GM23338 (cell line): Measurements from ENCODE around the gene IGF1R. TPM values are rescaled to one million over a fixed set of nuclear protein-coding genes. Genes with fewer than 3 reads are reported as not detected.
A peak's percentile ranks its signal among the peaks of the same experiment; 100 is the strongest.

Experiments
- ATAC-seq: fragments of 200-7000 bp; cut with Tn5 transposase; 3 replicates; pipeline ENCODE4 v1.9.1; 2020
- DNase-seq: peaks from one replicate; pipeline ENCODE4 v3.0.0-alpha.2; 2015; ENCODE audit warnings: low spot score
- H2AFZ ChIP-seq: fragments of 200-600 bp; sonication (generic); 2 replicates; pipeline ENCODE4 v1.8.0; 2016; ENCODE audit warnings: antibody characterized with exemption, mild to moderate bottlenecking, moderate library complexity
- H3F3A ChIP-seq: fragments of 200-600 bp; sonication (generic); replicated peaks from 2 replicates; pipeline ENCODE4 v1.8.0; 2017; ENCODE audit warnings: antibody characterized with exemption, mixed run types, low read depth
- H3K27ac ChIP-seq: fragments of 200-600 bp; sonication (generic); 2 replicates; pipeline ENCODE4 v1.6.1; 2016; ENCODE audit warnings: low read depth
- H3K27me3 ChIP-seq: fragments of 200-600 bp; sonication (generic); 2 replicates; pipeline ENCODE4 v1.8.0; 2016; ENCODE audit warnings: mild to moderate bottlenecking, mixed run types, moderate library complexity; ENCODE audit not compliant: insufficient read depth
- H3K36me3 ChIP-seq: fragments of 200-600 bp; sonication (generic); 2 replicates; pipeline ENCODE4 v1.8.0; 2016; ENCODE audit warnings: mild to moderate bottlenecking; ENCODE audit not compliant: insufficient read depth
- H3K4me1 ChIP-seq: fragments of 200-600 bp; sonication (generic); 2 replicates; pipeline ENCODE4 v1.8.0; 2016; ENCODE audit warnings: mild to moderate bottlenecking, moderate library complexity; ENCODE audit not compliant: insufficient read depth
- H3K4me2 ChIP-seq: fragments of 200-600 bp; sonication (generic); 2 replicates; pipeline ENCODE4 v1.7.1; 2017; ENCODE audit warnings: mixed run types
- H3K4me3 ChIP-seq: fragments of 200-600 bp; sonication (generic); 2 replicates; pipeline ENCODE4 v1.6.1; 2016; ENCODE audit warnings: mixed run types
- H3K79me2 ChIP-seq: fragments of 200-600 bp; sonication (generic); replicated peaks from 2 replicates; pipeline ENCODE4 v1.8.0; 2017; ENCODE audit warnings: mild to moderate bottlenecking; ENCODE audit not compliant: insufficient read depth
- H3K9me2 ChIP-seq: fragments of 200-600 bp; sonication (generic); 2 replicates; pipeline ENCODE4 v1.8.0; 2017; ENCODE audit not compliant: insufficient read depth
- H4K20me1 ChIP-seq: fragments of 200-600 bp; sonication (generic); replicated peaks from 2 replicates; pipeline ENCODE4 v1.8.0; 2017; ENCODE audit warnings: mild to moderate bottlenecking; ENCODE audit not compliant: insufficient read depth
- H3K27ac Mint-ChIP-seq: 2 replicates; pipeline ENCODE4 v1.8.0; 2020; ENCODE audit warnings: inconsistent platforms, mild to moderate bottlenecking, moderate library complexity, mixed read lengths
- H3K27me3 Mint-ChIP-seq: 3 replicates; pipeline ENCODE4 v1.8.0; 2022; ENCODE audit warnings: low read depth, mild to moderate bottlenecking, moderate library complexity, mixed read lengths, inconsistent platforms; ENCODE audit not compliant: insufficient read depth, poor library complexity
- H3K36me3 Mint-ChIP-seq: 3 replicates; pipeline ENCODE4 v1.8.0; 2021; ENCODE audit warnings: low read depth, mild to moderate bottlenecking, inconsistent platforms, moderate library complexity, mixed read lengths
- H3K4me1 Mint-ChIP-seq: 3 replicates; pipeline ENCODE4 v1.8.0; 2020; ENCODE audit warnings: mild to moderate bottlenecking, inconsistent platforms, mixed read lengths
- H3K4me3 Mint-ChIP-seq: 3 replicates; pipeline ENCODE4 v1.8.0; 2021; ENCODE audit warnings: moderate library complexity, mild to moderate bottlenecking, inconsistent platforms, mixed read lengths
- H3K9me3 Mint-ChIP-seq: 3 replicates; pipeline ENCODE4 v1.8.0; 2020; ENCODE audit warnings: moderate library complexity, mild to moderate bottlenecking, inconsistent platforms, mixed read lengths
- EZH2 ChIP-seq: fragments of 200-600 bp; sonication (generic); IDR thresholded peaks from one replicate; pipeline ENCODE4 v1.8.0; 2017; ENCODE audit warnings: antibody characterized with exemption, mild to moderate bottlenecking, low read depth; ENCODE audit not compliant: unreplicated experiment
- EZH2phosphoT487 ChIP-seq: fragments of 200-600 bp; sonication (generic); IDR thresholded peaks from one replicate; pipeline ENCODE4 v1.8.1; 2018; ENCODE audit warnings: antibody characterized with exemption; ENCODE audit not compliant: unreplicated experiment
- NANOG ChIP-seq: IDR thresholded peaks from 2 replicates; pipeline ENCODE4 v1.6.1; 2016; ENCODE audit warnings: antibody characterized with exemption, borderline replicate concordance
- polyA plus RNA-seq: library from polyadenylated mRNA; unstranded; fragments of >200 nt; fragmentation: Nextera tagmentation; extraction: Ambion mirVana; gene quantifications from 2 replicates; pipeline ENCODE4 v1.2.1, GENCODE V29; 2016
- total RNA-seq: library from RNA; depleted of rRNA; stranded (reverse); fragments of >200 nt; shearing (Covaris generic); gene quantifications from 2 replicates; pipeline ENCODE4 v1.2.3, GENCODE V29; 2014
- TF ChIP-seq, protein P1 (sequence below): IDR thresholded peaks from 2 replicates; pipeline ENCODE4 v1.6.1; 2016; ENCODE audit warnings: antibody characterized with exemption

IGF1R gene
- total and polyA plus RNA-seq, 2 experiments from 2014 or later: 20.4 to 92.2 TPM

- peaks cover 44% of the 10 kb centered on the region for H3K4me1 ChIP-seq
- no peak for ATAC-seq
- peak overlapping the region; percentile 93 for H3K4me3 Mint-ChIP-seq
- H3K27me3 ChIP-seq: no peaks in the 10 kb centered on the region
- peaks cover 41% of the 10 kb centered on the region for H3K4me1 Mint-ChIP-seq
- peaks cover 75% of the 10 kb centered on the region for H3K79me2 ChIP-seq
- H2AFZ ChIP-seq: no peak overlapping the region
- H3K27me3 Mint-ChIP-seq: peaks cover 10% of the 10 kb centered on the region
- no peaks in the 10 kb centered on the region for H3K9me2 ChIP-seq
- H3K36me3 ChIP-seq: no peaks in the 10 kb centered on the region
- TF ChIP-seq EZH2phosphoT487: no peak
- TF ChIP-seq EZH2: no peak
- H3K4me3 ChIP-seq: peak overlapping the region; percentile 92
- no peak overlapping the region for H3K27ac Mint-ChIP-seq
- no peak for DNase-seq
- peak overlapping the region; percentile 79 for H3K4me2 ChIP-seq
- H3F3A ChIP-seq: no peaks in the 10 kb centered on the region
- peaks cover 38% of the 10 kb centered on the region; the same call in 1 of the 2 replicates for H4K20me1 ChIP-seq
- H3K9me3 Mint-ChIP-seq: peaks cover 3% of the 10 kb centered on the region; the same call in 2 of the 3 replicates
- H3K36me3 Mint-ChIP-seq: no peaks in the 10 kb centered on the region; the same call in 2 of the 3 replicates
- H3K27ac ChIP-seq: 0 out of 2 replicates have a peak overlapping the region, but pooled peaks have one; percentile 15
Measured at GRCh38 chr15:98651581-98652220, 3.4 kb downstream of the IGF1R start.

- Mint-ChIP-seq H3K9me3 (peaks cover 3% of the 10 kb centered on the region; the same call in 2 of the 3 replicates), H3K4me1 (peaks cover 60% of the 10 kb centered on the region), H3K36me3 (no peaks in the 10 kb centered on the region; the same call in 2 of the 3 replicates), H3K27ac (no peak overlapping the region), H3K4me3 (no peak overlapping the region), H3K27me3 (peaks cover 9% of the 10 kb centered on the region)
- no peaks in the 10 kb centered on the region for H3K36me3 ChIP-seq
- peaks cover 57% of the 10 kb centered on the region for H3K4me1 ChIP-seq
- H2AFZ ChIP-seq: no peak overlapping the region
- H3K27me3 ChIP-seq: no peaks in the 10 kb centered on the region
- TF ChIP-seq, protein P1, sequence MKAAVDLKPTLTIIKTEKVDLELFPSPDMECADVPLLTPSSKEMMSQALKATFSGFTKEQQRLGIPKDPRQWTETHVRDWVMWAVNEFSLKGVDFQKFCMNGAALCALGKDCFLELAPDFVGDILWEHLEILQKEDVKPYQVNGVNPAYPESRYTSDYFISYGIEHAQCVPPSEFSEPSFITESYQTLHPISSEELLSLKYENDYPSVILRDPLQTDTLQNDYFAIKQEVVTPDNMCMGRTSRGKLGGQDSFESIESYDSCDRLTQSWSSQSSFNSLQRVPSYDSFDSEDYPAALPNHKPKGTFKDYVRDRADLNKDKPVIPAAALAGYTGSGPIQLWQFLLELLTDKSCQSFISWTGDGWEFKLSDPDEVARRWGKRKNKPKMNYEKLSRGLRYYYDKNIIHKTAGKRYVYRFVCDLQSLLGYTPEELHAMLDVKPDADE: no peak
- H3K9me2 ChIP-seq: no peaks in the 10 kb centered on the region
- H3K4me3 ChIP-seq: no peak overlapping the region
- peak overlapping the region; percentile 79 for H3K4me2 ChIP-seq
- H3F3A ChIP-seq: no peaks in the 10 kb centered on the region
- ATAC-seq (no peak), DNase-seq (no peak)
- H4K20me1 ChIP-seq: peaks cover 53% of the 10 kb centered on the region
- peaks cover 95% of the 10 kb centered on the region for H3K79me2 ChIP-seq
- H3K27ac ChIP-seq: no peak overlapping the region
Measured at GRCh38 chr15:98653686-98654085, 5.3 kb downstream of the IGF1R start.

GRCh38 chr15:98654790-98655360 is 6.5 kb downstream of the IGF1R start:
- TF ChIP-seq EZH2phosphoT487 (no peak), NANOG (no peak)
- Histone ChIP-seq H3K27me3 (no peaks in the 10 kb centered on the region), H3K27ac (no peak overlapping the region), H3K4me3 (no peak overlapping the region), H3K4me1 (peaks cover 63% of the 10 kb centered on the region), H3K4me2 (peak overlapping the region; percentile 79; the same call in 1 of the 2 replicates), H3K79me2 (peaks cover 100% of the 10 kb centered on the region), H4K20me1 (peaks cover 59% of the 10 kb centered on the region), H2AFZ (no peak overlapping the region), H3K36me3 (no peaks in the 10 kb centered on the region), H3F3A (no peaks in the 10 kb centered on the region), H3K9me2 (no peaks in the 10 kb centered on the region)
- Mint-ChIP-seq H3K4me3 (no peak overlapping the region; the same call in 2 of the 3 replicates), H3K27ac (no peak overlapping the region), H3K4me1 (peaks cover 68% of the 10 kb centered on the region), H3K27me3 (peaks cover 9% of the 10 kb centered on the region), H3K36me3 (no peaks in the 10 kb centered on the region; the same call in 2 of the 3 replicates), H3K9me3 (peaks cover 3% of the 10 kb centered on the region; the same call in 2 of the 3 replicates)
- ATAC-seq (no peak), DNase-seq (no peak)
